Gastroesophageal sphincter (tissue), 3 donors: ENCODE results near the gene ANAPC2.

ENCODE experiments used
- POLR2AphosphoS5 ChIP-seq: sonication (generic); formaldehyde crosslinking; IDR thresholded peaks from one replicate; pipeline ENCODE4 v1.6.1; 2017; ENCODE audit warnings: antibody characterized with exemption
- TF ChIP-seq, protein P1 (sequence below), 4 experiments: fragments of 200-600 bp in 2 of 4; fragments of 450-650 bp in 2 of 4; sonication (generic) in 1 of 4; IDR thresholded peaks; one replicate each; pipeline ENCODE4 v1.5.1; 2017 to 2019; ENCODE audit warnings: antibody characterized with exemption in 4 of 4, mild to moderate bottlenecking in 2 of 4, moderate library complexity in 2 of 4

GRCh38 chr9:137136881-137137607, 51.3 kb downstream of the ANAPC2 start:
- TF ChIP-seq, protein P1, sequence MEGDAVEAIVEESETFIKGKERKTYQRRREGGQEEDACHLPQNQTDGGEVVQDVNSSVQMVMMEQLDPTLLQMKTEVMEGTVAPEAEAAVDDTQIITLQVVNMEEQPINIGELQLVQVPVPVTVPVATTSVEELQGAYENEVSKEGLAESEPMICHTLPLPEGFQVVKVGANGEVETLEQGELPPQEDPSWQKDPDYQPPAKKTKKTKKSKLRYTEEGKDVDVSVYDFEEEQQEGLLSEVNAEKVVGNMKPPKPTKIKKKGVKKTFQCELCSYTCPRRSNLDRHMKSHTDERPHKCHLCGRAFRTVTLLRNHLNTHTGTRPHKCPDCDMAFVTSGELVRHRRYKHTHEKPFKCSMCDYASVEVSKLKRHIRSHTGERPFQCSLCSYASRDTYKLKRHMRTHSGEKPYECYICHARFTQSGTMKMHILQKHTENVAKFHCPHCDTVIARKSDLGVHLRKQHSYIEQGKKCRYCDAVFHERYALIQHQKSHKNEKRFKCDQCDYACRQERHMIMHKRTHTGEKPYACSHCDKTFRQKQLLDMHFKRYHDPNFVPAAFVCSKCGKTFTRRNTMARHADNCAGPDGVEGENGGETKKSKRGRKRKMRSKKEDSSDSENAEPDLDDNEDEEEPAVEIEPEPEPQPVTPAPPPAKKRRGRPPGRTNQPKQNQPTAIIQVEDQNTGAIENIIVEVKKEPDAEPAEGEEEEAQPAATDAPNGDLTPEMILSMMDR (IDR thresholded peaks at IDR 0.05) = no peak
- TF ChIP-seq POLR2AphosphoS5 = no peak
